ENCODE data around the gene ARHGEF6.

GRCh38 chrX:136736690-136737089, 44.0 kb downstream of the ARHGEF6 start:
- TF ChIP-seq CTCF (IDR thresholded peaks at IDR 0.05; ENCODE audit: insufficient read depth, low read depth, low read length) (no peak), EZH2 (IDR thresholded peaks at IDR 0.05; ENCODE audit: insufficient read depth, low read length) (no peak)

Data from astrocyte (in vitro differentiated cells and primary cell).